NCI-H748 treated with DMSO at 0.1 percent for 48 hours (cell line): Measurements from ENCODE around the gene MTMR11.
"Not testable (repeated sequence)": the region's sequence is repeated elsewhere in the genome, so short reads cannot be mapped to it uniquely, and the experiment has no call there.

Source experiments
- DNase-seq: peaks from one replicate; lab custom pipeline; 2025; lab: John Stamatoyannopoulos, UW

MTMR11 gene

DNA sequence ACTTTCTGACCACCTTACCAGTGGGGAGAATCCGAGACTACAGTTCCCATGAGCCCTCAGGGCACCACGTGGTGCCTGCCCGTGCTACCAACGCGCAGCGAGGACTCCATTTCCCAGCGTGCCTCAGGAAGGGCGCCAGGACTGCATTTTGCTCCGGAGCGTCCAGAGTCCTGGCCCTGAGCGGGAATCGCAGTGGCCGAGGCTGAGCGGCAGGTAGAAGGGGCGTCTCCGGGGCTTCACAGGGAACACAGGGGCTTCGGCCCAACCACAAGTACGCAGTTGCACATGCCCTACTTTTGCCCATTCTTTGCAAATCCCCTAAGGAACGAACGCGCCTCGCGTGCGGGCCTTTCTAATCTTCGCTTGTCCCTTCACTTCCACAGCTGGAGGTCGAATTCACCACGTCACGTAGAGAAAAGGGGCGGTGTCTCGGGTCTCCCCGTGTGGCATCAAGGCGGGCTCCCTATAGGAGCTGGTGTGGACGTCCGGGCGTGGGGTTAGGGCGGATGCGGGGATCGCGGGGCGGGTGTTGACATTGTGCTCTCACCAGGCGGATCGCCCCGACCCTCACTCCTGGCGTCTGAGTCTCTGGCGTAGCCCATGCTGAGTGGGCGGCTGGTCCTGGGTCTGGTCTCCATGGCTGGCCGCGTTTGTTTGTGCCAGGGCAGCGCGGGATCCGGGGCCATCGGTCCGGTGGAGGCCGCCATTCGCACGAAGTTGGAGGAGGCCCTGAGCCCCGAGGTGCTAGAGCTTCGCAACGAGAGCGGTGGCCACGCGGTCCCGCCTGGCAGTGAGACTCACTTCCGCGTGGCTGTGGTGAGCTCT lies 37.0 kb downstream of the MTMR11 start, which contains the start of gene BOLA1:
Gene BOLA1 (plus strand): TSS at position 109 of the 825 bp plus-strand sequence. CDS start 492 bp downstream, at position 601.
- DNase-seq: peak; percentile 90

DNA sequence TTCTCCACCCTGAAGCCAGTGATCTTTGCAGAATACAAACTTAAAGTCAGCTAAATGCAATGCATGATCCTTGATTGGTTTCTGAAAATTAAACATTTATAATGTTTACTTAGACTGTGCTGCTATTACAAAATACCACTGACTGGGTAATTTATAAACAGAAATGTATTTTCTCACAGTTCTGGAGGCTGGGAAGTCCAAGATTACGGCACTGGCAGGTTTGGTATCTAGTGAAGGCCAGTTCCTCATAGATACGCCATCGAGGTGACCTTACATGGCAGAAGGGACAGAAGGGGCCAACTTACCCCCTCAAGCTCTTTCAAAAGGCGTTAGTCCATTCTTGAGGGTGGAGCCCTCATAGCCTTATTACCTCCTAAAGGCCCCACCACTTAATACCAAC lies 40.1 kb downstream of the MTMR11 start:
- no peak for DNase-seq

DNA sequence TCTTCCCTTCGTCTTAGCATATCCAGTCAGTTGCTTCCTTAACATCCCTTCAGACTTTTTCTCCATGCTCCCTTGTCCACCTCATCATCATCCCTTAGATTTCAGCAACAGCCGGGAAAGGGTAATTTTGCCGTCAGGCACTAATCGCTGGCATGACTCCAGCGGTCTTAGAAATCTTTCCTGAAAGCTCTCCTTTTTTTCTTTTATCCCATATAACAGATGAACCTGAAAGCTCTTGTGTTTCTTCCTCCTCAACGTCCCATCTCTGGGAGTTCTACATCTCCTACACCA lies 47.7 kb downstream of the MTMR11 start:
- DNase-seq: no peak

DNA sequence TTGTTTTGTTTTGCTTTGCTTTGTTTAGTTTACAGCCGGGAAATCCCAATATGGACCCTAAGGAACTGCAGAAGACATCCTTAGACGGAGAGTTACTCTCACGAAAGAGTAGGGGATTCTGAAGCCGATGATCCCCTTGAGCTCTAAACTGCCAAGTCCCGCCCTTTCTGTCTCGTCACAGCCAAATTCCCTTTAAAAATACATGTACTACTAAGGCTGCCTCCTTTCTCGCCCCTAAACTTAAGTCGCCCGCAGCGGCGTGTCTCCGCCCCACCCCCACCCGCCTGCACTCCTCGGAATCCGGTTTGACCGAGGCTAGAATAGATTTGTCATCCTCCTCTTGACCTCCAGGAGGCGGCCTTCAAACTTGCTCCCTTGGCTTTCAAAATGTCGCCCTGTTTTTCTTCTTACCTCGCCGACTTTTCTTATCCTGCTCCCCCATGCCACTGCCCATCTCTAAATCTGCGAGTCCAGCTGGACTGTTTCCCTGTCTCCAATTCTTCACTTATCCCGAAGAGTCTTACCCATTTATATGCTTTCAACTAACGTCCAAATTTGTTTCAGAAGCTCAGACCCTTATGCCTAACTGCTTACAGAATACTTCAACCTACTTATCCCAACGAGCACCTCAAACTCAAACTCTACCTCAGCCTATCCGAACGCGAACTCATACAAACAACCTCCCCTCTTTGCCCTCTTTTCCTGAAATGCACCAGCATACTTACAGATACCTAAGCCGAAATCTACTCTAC lies 48.3 kb downstream of the MTMR11 start:
- DNase-seq: peak; percentile 81

DNA sequence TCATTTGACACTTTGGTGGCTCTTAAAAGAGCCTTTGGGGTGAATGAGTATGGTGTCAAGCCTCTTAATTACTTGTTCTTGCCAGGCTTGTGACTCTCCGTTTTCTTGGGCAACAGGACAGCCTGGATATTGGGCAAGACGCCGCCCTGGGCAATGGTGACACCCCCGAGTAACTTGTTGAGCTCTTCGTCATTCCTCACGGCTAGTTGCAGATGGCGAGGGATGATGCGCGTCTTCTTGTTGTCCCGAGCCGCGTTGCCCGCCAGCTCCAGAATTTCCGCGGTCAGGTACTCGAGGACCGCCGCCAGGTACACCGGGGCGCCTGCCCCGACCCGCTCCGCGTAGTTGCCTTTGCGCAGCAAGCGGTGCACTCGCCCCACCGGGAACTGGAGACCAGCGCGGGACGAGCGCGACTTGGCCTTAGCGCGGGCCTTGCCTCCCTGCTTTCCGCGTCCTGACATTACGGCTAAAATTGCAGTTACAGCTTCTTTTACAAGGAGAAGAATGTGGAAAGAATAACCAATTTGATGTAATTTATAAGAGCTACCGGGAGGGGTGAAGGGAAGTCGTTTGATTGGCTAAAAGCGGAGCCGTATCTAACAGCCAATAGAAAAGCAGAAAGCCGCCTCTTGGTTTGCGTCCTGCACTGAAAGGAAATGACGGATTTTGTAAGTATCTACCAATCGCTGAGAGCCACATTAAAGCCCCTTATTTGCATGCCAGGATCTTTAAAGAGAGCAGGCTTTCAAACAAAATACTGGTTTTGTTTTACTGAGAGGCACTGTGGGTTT lies 49.0 kb downstream of the MTMR11 start:
- peak; percentile 97 for DNase-seq

DNA sequence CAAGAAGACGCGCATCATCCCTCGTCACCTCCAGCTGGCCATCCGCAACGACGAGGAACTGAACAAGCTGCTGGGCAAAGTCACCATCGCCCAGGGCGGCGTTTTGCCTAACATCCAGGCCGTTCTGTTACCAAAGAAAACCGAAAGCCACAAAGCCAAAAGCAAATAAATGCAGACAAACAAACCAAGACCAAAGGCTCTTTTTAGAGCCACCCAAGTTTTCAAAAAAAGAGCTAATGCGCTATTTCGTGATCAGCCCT lies 49.6 kb downstream of the MTMR11 start:
- DNase-seq: not testable (repeated sequence)

DNA sequence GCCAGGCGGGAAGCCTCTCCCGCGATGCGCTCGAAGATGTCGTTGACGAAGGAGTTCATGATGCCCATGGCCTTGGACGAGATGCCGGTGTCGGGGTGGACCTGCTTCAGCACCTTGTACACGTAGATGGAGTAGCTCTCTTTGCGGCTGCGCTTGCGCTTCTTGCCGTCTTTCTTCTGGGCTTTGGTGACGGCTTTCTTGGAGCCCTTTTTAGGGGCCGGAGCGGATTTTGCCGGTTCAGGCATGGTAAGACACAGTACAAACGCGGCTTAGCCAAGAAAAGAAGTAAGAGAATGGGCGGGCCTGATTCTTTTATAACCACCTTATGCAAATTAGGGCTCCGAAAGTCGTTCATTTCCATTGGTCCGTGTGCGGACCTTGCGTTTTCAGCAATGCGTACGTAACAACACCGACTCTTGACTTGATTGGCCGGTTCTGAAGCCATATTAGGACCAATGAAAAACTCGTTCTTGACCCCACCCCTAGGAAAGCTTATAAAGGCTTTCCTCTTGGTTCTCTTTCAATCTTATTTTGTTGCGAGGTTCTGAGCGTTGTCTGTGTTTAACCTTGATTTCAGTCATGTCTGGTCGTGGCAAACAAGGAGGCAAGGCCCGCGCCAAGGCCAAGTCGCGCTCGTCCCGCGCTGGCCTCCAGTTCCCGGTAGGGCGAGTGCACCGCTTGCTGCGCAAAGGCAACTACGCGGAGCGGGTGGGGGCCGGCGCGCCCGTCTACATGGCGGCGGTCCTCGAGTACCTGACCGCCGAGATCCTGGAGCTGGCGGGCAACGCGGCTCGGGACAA lies 50.1 kb downstream of the MTMR11 start:
- peak; percentile 99 for DNase-seq

DNA sequence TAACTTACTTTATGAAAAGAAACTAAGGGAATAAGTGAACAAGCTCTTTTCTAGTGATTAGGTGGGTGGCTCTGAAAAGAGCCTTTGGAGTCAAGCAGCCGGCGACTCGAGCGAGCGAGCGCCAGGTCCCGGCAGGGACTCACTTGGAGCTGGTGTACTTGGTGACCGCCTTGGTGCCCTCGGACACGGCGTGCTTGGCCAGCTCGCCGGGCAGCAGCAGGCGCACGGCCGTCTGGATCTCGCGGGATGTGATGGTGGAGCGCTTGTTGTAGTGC lies 50.6 kb downstream of the MTMR11 start:
- DNase-seq: not testable (repeated sequence)

DNA sequence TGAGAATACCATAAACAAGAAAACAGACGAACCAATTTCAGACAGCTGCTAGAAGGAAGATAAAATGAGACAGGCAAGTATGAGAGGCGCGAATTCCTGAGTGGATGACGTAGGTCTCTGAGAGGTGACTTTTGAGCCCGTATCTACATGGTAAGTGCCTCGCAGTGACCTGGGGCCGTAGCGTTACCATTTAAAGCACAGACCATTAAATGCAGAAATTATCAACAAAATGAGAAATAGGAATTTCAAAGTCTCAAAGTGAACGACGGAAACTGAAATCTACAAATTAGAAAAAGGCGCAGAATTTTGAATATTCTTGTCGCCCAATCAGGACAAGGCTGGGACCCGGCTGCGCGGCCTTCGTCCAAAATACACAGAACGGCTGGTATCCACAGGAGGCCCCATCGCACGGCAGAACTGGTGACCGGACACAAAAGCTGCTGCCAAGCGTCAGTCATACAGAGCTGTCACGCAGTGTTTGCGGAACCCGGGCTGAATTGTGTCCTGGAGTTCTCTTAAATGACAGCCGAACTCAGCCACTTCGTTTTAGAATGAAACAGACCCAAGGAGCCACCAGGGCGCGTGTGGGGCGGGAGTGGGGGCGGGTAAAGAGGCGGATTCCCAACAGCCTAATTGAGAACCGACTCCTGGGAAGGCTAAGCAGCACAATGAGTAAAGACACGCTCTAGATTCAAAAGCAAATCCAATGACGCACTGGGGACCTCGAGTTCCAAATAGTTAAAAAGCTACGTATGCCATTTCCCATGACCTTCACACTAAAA lies 51.1 kb downstream of the MTMR11 start:
- peak; percentile 71 for DNase-seq

DNA sequence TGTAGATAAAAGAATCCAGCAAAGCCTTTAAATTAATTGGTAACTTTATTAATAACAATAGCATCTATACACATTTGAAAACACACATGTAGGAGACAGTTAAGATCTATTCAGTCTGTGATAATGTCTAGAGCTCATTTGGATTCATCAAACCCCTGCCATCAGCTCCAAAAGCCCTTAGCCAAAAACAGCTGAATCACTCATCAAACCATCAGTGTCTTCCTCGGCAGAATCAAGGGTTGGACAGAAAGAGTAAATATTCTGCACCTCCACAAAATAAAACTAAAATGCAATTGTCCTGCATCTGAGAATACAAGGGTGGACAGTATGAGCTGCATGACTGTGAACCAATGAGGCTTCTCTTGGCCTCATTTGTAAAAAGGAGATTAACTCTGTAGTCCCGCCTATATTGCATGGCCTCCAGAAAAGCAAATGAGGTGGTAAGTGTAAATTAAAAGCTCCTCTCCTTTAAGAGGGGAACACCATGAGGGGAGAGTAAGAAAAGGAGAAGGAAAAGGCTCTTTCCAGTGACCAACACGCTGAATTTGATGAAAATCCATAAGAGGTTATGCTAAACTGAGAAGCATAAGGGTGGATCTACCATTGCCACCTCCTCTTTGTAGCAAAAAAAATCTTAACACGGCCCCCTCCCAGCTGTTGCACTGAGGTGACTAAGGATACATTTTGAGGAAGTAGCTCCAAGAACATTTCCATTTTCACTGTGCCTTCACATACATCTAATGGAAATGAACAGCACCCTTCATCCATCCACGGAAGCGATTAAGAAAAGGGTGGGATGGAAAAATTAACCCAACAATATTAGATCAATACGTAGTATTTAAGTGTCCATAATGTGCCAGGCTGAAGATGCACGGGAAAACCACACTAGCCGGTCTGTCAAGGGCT lies 52.0 kb downstream of the MTMR11 start:
- DNase-seq: peak; percentile 32

DNA sequence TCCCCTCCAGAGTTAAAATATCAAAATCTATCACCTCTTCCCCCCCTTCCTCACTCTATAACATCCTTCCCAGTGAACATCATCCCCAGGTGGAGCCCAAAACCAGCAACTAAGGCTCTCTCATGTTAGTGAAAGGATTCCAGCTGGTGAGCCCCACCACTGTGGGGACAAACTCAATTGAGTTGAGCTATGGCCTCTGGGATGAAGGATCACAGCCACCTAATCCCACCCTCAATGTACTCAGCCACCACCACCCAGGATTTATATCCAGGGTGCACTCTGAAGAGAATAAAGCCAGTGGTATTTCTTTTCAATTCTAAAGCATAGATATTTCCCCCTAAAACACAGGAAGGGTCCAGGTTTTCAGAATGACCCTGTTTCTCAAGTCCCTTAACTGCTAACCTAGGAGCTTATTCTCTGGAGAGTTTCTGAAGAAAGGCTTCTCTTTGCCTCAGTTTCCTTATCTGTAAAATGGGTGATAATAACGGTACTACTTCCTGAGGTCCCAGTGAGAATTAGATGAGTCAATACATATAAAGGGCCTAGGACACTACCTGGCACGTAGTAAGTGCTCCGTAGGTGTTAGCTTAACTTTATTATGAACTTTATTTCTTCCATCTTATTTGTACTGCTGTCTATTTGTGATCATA lies 53.0 kb downstream of the MTMR11 start:
- no peak for DNase-seq

DNA sequence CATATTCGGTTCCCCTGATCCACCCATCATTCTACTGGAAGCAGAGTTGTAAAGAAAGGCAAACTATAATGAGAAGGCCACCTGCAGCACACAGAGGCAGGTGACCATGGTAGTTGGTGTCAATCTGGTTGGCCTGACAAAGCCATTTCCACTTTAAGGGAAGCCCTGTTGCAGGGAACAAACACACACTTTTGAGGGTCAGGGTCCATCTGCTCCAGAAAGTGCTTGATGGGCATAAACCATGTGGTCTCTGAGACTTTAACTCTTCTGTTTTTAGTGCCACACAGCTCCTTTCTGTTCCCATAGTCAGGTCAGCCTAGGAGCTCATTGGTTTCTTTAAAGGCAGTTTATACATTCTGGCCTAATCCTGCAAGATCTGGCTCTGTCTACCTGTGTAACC lies 54.8 kb downstream of the MTMR11 start:
- no peak for DNase-seq

DNA sequence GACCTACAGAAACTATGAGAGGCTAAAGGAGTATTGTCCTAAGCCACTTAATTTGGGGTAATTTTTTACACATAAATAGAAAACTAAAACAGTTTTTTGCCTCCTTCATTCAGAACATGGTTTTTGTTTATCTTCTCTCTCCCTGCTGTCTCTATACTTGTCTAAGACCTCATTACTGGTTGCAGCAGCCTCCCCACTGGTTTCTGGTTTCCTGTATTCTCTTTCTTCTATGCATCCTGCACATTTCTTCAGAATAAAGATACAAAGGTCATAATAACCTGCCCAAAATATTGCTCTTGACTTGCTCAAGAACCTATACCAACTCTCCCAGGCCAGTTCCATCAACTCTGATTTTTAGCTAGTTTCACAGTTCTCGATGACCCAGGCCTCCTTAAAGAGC lies 57.1 kb downstream of the MTMR11 start:
- DNase-seq: no peak
